DND-41 (cell line): ENCODE results near the gene PRG3.

Experiments
- EZH2 ChIP-seq: IDR thresholded peaks from 3 replicates; pipeline ENCODE4 v1.6.1; 2012; ENCODE audit warnings: borderline replicate concordance, low read depth, mild to moderate bottlenecking, moderate library complexity, low read length, inconsistent platforms; ENCODE audit not compliant: severe bottlenecking
- TF ChIP-seq, protein P1 (sequence below): IDR thresholded peaks from 2 replicates; pipeline ENCODE4 v1.5.1; 2012; ENCODE audit warnings: borderline replicate concordance, low read length, moderate library complexity, mild to moderate bottlenecking; ENCODE audit not compliant: poor library complexity, severe bottlenecking; ENCODE audit errors: extremely low read depth

DNA sequence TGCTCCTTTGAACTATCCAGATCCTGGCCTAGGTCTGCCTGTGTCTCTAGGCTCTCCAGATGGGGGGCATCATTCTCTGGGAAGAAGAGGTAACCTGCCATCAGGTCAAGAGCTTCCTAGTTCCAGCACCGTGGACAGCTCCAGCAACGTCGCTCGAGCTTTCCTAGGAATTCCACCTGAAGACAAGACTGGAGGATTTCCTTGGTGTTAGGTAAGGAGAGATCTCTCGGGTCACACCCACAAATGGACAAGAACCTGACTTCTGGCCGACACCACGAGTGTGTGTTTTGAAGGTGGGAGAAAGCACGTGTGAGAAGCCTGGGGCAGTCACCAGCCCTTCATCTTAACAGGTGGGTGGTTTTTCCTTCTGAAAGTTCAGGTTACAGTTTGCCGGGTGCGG is 1.2 kb downstream of the PRG3 start:
- TF ChIP-seq, protein P1, sequence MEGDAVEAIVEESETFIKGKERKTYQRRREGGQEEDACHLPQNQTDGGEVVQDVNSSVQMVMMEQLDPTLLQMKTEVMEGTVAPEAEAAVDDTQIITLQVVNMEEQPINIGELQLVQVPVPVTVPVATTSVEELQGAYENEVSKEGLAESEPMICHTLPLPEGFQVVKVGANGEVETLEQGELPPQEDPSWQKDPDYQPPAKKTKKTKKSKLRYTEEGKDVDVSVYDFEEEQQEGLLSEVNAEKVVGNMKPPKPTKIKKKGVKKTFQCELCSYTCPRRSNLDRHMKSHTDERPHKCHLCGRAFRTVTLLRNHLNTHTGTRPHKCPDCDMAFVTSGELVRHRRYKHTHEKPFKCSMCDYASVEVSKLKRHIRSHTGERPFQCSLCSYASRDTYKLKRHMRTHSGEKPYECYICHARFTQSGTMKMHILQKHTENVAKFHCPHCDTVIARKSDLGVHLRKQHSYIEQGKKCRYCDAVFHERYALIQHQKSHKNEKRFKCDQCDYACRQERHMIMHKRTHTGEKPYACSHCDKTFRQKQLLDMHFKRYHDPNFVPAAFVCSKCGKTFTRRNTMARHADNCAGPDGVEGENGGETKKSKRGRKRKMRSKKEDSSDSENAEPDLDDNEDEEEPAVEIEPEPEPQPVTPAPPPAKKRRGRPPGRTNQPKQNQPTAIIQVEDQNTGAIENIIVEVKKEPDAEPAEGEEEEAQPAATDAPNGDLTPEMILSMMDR, result no peak
- TF ChIP-seq EZH2, result no peak
